ENCODE results near the gene GMDS. TPM values are rescaled to one million over a fixed set of nuclear protein-coding genes. Genes with fewer than 3 reads are reported as not detected.

The GMDS gene
- total and polyA plus RNA-seq, 2 donors (not counting 1 experiment from before 2014, with no cell fraction given): 12.7 to 34.5 TPM

- Histone ChIP-seq H3K9ac (ENCODE audit: insufficient read depth, low read length) (no peak overlapping the region), H3K9me3 (ENCODE audit: control insufficient read depth, insufficient read depth, low read depth, low read length) (no peaks in the 10 kb centered on the region), H3K4me1 (ENCODE audit: control insufficient read depth, extremely low read depth, insufficient read depth, low read length) (peaks cover 4% of the 10 kb centered on the region), H3K27ac (ENCODE audit: insufficient read depth, low read length) (no peak overlapping the region), H3K4me3 (replicated peaks in 1 of 4; ENCODE audit: control extremely low read depth in 1 of 4, insufficient read depth in 1 of 4, low read depth in 3 of 4, low read length in 4 of 4) (no peak overlapping the region), H3K27me3 (ENCODE audit: control insufficient read depth, insufficient read depth, low read length) (peaks cover 62% of the 10 kb centered on the region), H3K36me3 (ENCODE audit: control insufficient read depth, insufficient read depth, low read length) (no peaks in the 10 kb centered on the region), H3K4me2 (ENCODE audit: extremely low read depth, insufficient read depth, low read length) (peak overlapping the region; percentile 13), H3K79me2 (ENCODE audit: control insufficient read depth, insufficient read depth, low read length) (no peaks in the 10 kb centered on the region), H4K20me1 (ENCODE audit: control insufficient read depth, extremely low read depth, insufficient read depth, low read length) (no peaks in the 10 kb centered on the region), H2AFZ (ENCODE audit: low read length) (no peak overlapping the region)
- DNase-seq (ENCODE audit: low read depth in 2 of 2): peak in 1 of 2 donors; percentile 28
- no peak for TF ChIP-seq CTCF (conservative IDR thresholded peaks at IDR 0.05 in 1 of 2, IDR thresholded peaks at IDR 0.05 in 1 of 2; ENCODE audit: low read depth in 1 of 2, low read length in 2 of 2)
- no peak for TF ChIP-seq EZH2 (IDR thresholded peaks at IDR 0.05; ENCODE audit: low read length, missing control alignments)
These were observed 638.5 kb downstream of the GMDS start for GRCh38 chr6:1606780-1607515.

- no peaks in the 10 kb centered on the region for H3K79me2 ChIP-seq (ENCODE audit: control insufficient read depth, insufficient read depth, low read length)
- no peaks in the 10 kb centered on the region for H4K20me1 ChIP-seq (ENCODE audit: control insufficient read depth, extremely low read depth, insufficient read depth, low read length)
- H3K9ac ChIP-seq (ENCODE audit: insufficient read depth, low read length): no peak overlapping the region
- no peak overlapping the region for H3K27ac ChIP-seq (ENCODE audit: insufficient read depth, low read length)
- H3K4me2 ChIP-seq (ENCODE audit: extremely low read depth, insufficient read depth, low read length): no peak overlapping the region
- peak in 1 of 2 donors; percentile 23 for DNase-seq (ENCODE audit: low read depth in 2 of 2)
- peaks cover 4% of the 10 kb centered on the region for H3K4me1 ChIP-seq (ENCODE audit: control insufficient read depth, extremely low read depth, insufficient read depth, low read length)
- no peak overlapping the region for H3K4me3 ChIP-seq (replicated peaks in 1 of 4; ENCODE audit: control extremely low read depth in 1 of 4, insufficient read depth in 1 of 4, low read depth in 3 of 4, low read length in 4 of 4)
- TF ChIP-seq EZH2 (IDR thresholded peaks at IDR 0.05; ENCODE audit: low read length, missing control alignments) (peak; percentile 53), CTCF (conservative IDR thresholded peaks at IDR 0.05 in 1 of 2, IDR thresholded peaks at IDR 0.05 in 1 of 2; ENCODE audit: low read depth in 1 of 2, low read length in 2 of 2) (no peak)
- H3K27me3 ChIP-seq (ENCODE audit: control insufficient read depth, insufficient read depth, low read length): peaks cover 69% of the 10 kb centered on the region
- no peaks in the 10 kb centered on the region for H3K36me3 ChIP-seq (ENCODE audit: control insufficient read depth, insufficient read depth, low read length)
- no peaks in the 10 kb centered on the region for H3K9me3 ChIP-seq (ENCODE audit: control insufficient read depth, insufficient read depth, low read depth, low read length)
- no peak overlapping the region for H2AFZ ChIP-seq (ENCODE audit: low read length)
These were observed 639.3 kb downstream of the GMDS start for GRCh38 chr6:1605893-1606779.

All from fibroblast of lung (primary cell).